Tibial nerve (tissue), 4 donors: ENCODE data around the gene CAPRIN1. TPM values are rescaled to one million over a fixed set of nuclear protein-coding genes. Genes with fewer than 3 reads are reported as not detected.

Source experiments
- DNase-seq, 2 donors: peaks; one replicate each; pipeline ENCODE4 v3.0.0-alpha.2; 2019; ENCODE audit warnings: low spot score in 2 of 2
- H3K27ac ChIP-seq, 4 donors: fragments of 200-600 bp; sonication (generic) in 3 of 4; one replicate each; pipeline ENCODE4 v1.5.1; 2017 to 2019; ENCODE audit warnings: mild to moderate bottlenecking in 1 of 4
- H3K27me3 ChIP-seq, 2 donors: fragments of 200-600 bp; sonication (generic) in 1 of 2; one replicate each; pipeline versions ENCODE4 v1.5.1 to v1.6.0; 2017 to 2019
- H3K36me3 ChIP-seq, 3 donors: fragments of 200-600 bp; sonication (generic); one replicate each; pipeline ENCODE4 v1.5.1; 2018 to 2019
- H3K4me1 ChIP-seq, 4 donors: fragments of 200-600 bp; sonication (generic) in 3 of 4; one replicate each; pipeline ENCODE4 v1.5.1; 2017 to 2019
- H3K4me3 ChIP-seq, 4 donors: fragments of 200-600 bp; sonication (generic) in 3 of 4; one replicate each; pipeline ENCODE4 v1.5.1; 2017 to 2019; ENCODE audit warnings: mild to moderate bottlenecking in 1 of 4, moderate library complexity in 1 of 4
- H3K9me3 ChIP-seq, 4 donors: fragments of 200-600 bp; sonication (generic) in 3 of 4; one replicate each; pipeline ENCODE4 v1.5.1; 2017 to 2019
- CTCF ChIP-seq, 5 experiments: fragments of 200-600 bp in 3 of 5; fragments of 450-650 bp in 2 of 5; sonication (generic) in 3 of 5; IDR thresholded peaks; one replicate each; pipeline ENCODE4 v1.5.1; 2016 to 2019; ENCODE audit warnings: antibody characterized with exemption in 5 of 5, mild to moderate bottlenecking in 3 of 5, moderate library complexity in 2 of 5
- EP300 ChIP-seq, 2 donors: sonication (generic); formaldehyde crosslinking; IDR thresholded peaks; one replicate each; pipeline ENCODE4 v1.6.1; 2017; ENCODE audit warnings: antibody characterized with exemption in 2 of 2, mild to moderate bottlenecking in 1 of 2
- POLR2A ChIP-seq, 2 donors: fragments of 450-650 bp; IDR thresholded peaks; one replicate each; pipeline ENCODE4 v1.6.1; 2017; ENCODE audit warnings: antibody characterized with exemption in 2 of 2, mild to moderate bottlenecking in 2 of 2, moderate library complexity in 2 of 2
- WGBS, 2 donors: methylation state at CpG; one replicate each; pipeline ENCODE4 v1.1.5; 2018; 5-methylcytosine and 5-hydroxymethylcytosine counted together
- total RNA-seq, 4 donors: library from RNA; depleted of rRNA; stranded (reverse); fragments of >200 nt; gene quantifications; one replicate each; pipeline ENCODE4 v1.1.0, GENCODE V29; 2016

CAPRIN1 gene
- total RNA-seq, 4 donors from 2014 or later: 121 to 167 (median 150) TPM

GRCh38 chr11:34150494-34151151 lies 99.1 kb downstream of the CAPRIN1 start:
- DNase-seq: no peak
- H3K4me3 ChIP-seq: no peak overlapping the region
- no peaks in the 10 kb centered on the region for H3K27me3 ChIP-seq
- peaks cover 0 to 23% (median 3%) of the 10 kb centered on the region in 4 donors for H3K4me1 ChIP-seq
- no peak overlapping the region for H3K27ac ChIP-seq
- H3K36me3 ChIP-seq: peaks cover 0 to 99% (median 6%) of the 10 kb centered on the region in 3 donors
- H3K9me3 ChIP-seq: no peaks in the 10 kb centered on the region
- 53 to 58% methylated on average over 6 of the region's 6 CpGs for WGBS, 2 donors
- no peak for TF ChIP-seq EP300 (IDR thresholded peaks at IDR 0.05)
- TF ChIP-seq POLR2A (IDR thresholded peaks at IDR 0.05): no peak
- no peak for TF ChIP-seq CTCF (IDR thresholded peaks at IDR 0.05)

Other genes starting within 250 kb of the CAPRIN1 start
- 10 to 100 TPM in 3 of 4 donors, 1 to 10 TPM in 1; 8.4 to 37.4 (median 19.3) TPM for gene LMO2, start 159.7 kb upstream of the CAPRIN1 start, total RNA-seq
- gene NAT10, start 53.9 kb downstream of the CAPRIN1 start, total RNA-seq: 10 to 100 TPM; 34.3 to 41.4 (median 38.7) TPM